SK-N-SH treated with all-trans-retinoic acid at 6 μM for 48 hours (cell line): ENCODE data around the gene CDHR4.
"Not testable (repeated sequence)": the region's sequence is repeated elsewhere in the genome, so short reads cannot be mapped to it uniquely, and the experiment has no call there.

Experiments used
- ARNTL ChIP-seq: fragments of 450-650 bp; formaldehyde crosslinking; IDR thresholded peaks from 2 replicates; pipeline ENCODE4 v1.5.0; 2020; ENCODE audit warnings: low read depth, mild to moderate bottlenecking, moderate library complexity, borderline replicate concordance
- ISL1 ChIP-seq: fragments of 250-450 bp; sonication (Bioruptor Pico); IDR thresholded peaks from 2 replicates; pipeline ENCODE4 v2.1.2; 2022; ENCODE audit warnings: mild to moderate bottlenecking, moderate library complexity
- TOX ChIP-seq: fragments of 250-450 bp; sonication (Bioruptor Pico); IDR thresholded peaks from 2 replicates; pipeline ENCODE4 v1.8.0; 2021; ENCODE audit warnings: mild to moderate bottlenecking, moderate library complexity, borderline replicate concordance
- TF ChIP-seq, protein P1 (sequence below): fragments of 250-450 bp; sonication (Bioruptor Pico); IDR thresholded peaks from 2 replicates; pipeline ENCODE4 v1.5.1; 2020; ENCODE audit warnings: low read depth, mild to moderate bottlenecking, moderate library complexity

- TF ChIP-seq, protein P1, sequence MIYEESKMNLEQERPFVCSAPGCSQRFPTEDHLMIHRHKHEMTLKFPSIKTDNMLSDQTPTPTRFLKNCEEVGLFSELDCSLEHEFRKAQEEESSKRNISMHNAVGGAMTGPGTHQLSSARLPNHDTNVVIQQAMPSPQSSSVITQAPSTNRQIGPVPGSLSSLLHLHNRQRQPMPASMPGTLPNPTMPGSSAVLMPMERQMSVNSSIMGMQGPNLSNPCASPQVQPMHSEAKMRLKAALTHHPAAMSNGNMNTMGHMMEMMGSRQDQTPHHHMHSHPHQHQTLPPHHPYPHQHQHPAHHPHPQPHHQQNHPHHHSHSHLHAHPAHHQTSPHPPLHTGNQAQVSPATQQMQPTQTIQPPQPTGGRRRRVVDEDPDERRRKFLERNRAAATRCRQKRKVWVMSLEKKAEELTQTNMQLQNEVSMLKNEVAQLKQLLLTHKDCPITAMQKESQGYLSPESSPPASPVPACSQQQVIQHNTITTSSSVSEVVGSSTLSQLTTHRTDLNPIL (CRISPR knock-in tag) = not testable (repeated sequence)
- not testable (repeated sequence) for TF ChIP-seq ISL1, TOX, ARNTL (CRISPR knock-in tag)
These were observed 18.7 kb downstream of the CDHR4 start for GRCh38 chr3:49780975-49781365.
